GM19023 (cell line): ENCODE results near the gene PIM2.
"Not testable (repeated sequence)": the region's sequence is repeated elsewhere in the genome, so short reads cannot be mapped to it uniquely, and the experiment has no call there.

Source experiments
- ATAC-seq: cut with Tn5 transposase; IDR thresholded peaks from one replicate; pipeline ENCODE4 v1.9.1; 2021; ENCODE audit warnings: mild to moderate bottlenecking, moderate library complexity; ENCODE audit not compliant: unreplicated experiment

The PIM2 gene

GRCh38 chrX:48909703-48910294 lies 9.0 kb downstream of the PIM2 start:
- no peak for ATAC-seq

GRCh38 chrX:48908600-48908999 lies 10.2 kb downstream of the PIM2 start:
- no peak for ATAC-seq

- no peak for ATAC-seq
Observed at GRCh38 chrX:48905090-48905790, 13.6 kb downstream of the PIM2 start.

- ATAC-seq, result no peak
Observed at GRCh38 chrX:48904626-48905025, 14.2 kb downstream of the PIM2 start.

GRCh38 chrX:48904180-48904579 lies 14.6 kb downstream of the PIM2 start:
- no peak for ATAC-seq

- no peak for ATAC-seq
Observed at GRCh38 chrX:48903290-48903689, 15.5 kb downstream of the PIM2 start.

GRCh38 chrX:48902776-48903175 lies 16.0 kb downstream of the PIM2 start:
- no peak for ATAC-seq

- no peak for ATAC-seq
Observed at GRCh38 chrX:48902135-48902534, 16.7 kb downstream of the PIM2 start.

- ATAC-seq, result no peak
Observed at GRCh38 chrX:48901069-48901468, 17.8 kb downstream of the PIM2 start.

GRCh38 chrX:48899078-48899410 lies 19.8 kb downstream of the PIM2 start:
- ATAC-seq, result no peak

- peak; percentile 87 for ATAC-seq
Observed at GRCh38 chrX:48897625-48898306, 21.1 kb downstream of the PIM2 start, which contains the start of the genes PQBP1 and TIMM17B. Gene PQBP1 (plus strand): TSS chrX:48897930. CDS start chrX:48898510, 580 bp downstream. Gene TIMM17B (minus strand): TSS chrX:48897768. CDS start chrX:48897749, 19 bp downstream.

- peak; percentile 11 for ATAC-seq
Observed at GRCh38 chrX:48897157-48897624, 21.6 kb downstream of the PIM2 start.

- no peak for ATAC-seq
Observed at GRCh38 chrX:48896611-48897011, 22.2 kb downstream of the PIM2 start.

GRCh38 chrX:48894891-48895290 lies 23.9 kb downstream of the PIM2 start:
- ATAC-seq, result no peak

GRCh38 chrX:48893556-48894348 lies 25.1 kb downstream of the PIM2 start:
- ATAC-seq, result no peak

GRCh38 chrX:48892896-48893295 lies 25.9 kb downstream of the PIM2 start:
- ATAC-seq, result no peak

- ATAC-seq, result peak; percentile 77
Observed at GRCh38 chrX:48891402-48892288, 27.2 kb downstream of the PIM2 start.

- ATAC-seq, result peak; percentile 43
Observed at GRCh38 chrX:48890934-48891401, 27.9 kb downstream of the PIM2 start.

GRCh38 chrX:48890296-48890925 lies 28.4 kb downstream of the PIM2 start:
- no peak for ATAC-seq

- not testable (repeated sequence) for ATAC-seq
Observed at GRCh38 chrX:48886586-48886985, 32.2 kb downstream of the PIM2 start.
